ENCODE data around the gene METTL24.

GRCh38 chr6:110324548-110324947 is 33.6 kb downstream of the METTL24 start:
- TF ChIP-seq CTCF (IDR thresholded peaks at IDR 0.05; ENCODE audit: low read length): no peak
- TF ChIP-seq EZH2 (IDR thresholded peaks at IDR 0.05; ENCODE audit: borderline replicate concordance, low read length): no peak
